ENCODE data around the gene CEBPB. TPM values are rescaled to one million over a fixed set of nuclear protein-coding genes. Genes with fewer than 3 reads are reported as not detected.

CEBPB gene
- total and polyA plus RNA-seq, 3 donors from 2014 or later = 11.3 to 40.0 (median 25.9) TPM

DNA sequence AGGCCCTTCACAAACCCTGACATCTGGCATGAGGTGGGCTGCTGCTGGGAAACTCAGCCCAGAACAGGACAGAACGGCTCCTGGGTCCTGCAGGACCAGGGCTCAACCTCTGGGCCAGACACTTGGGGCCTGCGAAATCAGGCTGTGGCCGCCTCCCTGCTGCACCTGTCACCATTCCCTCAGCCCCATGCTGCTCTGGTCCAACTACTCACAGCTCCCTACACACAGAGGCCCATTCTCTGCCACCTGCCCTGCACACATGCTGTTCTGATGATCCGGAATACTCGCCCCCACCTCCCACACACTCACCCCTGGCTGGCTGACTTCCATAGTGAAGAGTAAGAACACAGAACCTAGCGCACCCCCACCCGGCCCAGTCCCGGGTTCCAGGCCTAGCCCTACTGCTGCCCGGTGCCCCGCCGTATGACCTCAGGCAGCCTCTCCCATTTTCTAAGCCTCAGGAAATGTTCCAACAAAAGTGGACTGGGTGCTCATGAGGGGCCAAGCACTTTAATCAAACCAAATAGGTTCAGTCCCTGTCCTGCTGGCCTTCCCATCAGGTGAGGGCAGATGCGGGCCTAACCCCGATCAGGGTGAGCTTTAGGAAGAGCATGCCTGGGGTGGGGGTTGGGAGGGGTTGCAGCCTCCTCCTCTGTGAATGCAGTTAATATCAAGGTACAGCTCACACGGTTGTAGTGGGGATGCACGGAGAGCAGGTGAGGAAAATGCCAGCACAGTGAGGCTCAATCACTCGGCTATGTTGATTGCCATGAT, 41.0 kb upstream of the CEBPB start:
- Histone ChIP-seq H3K36me3 (ENCODE audit: low read depth, missing control alignments) (no peaks in the 10 kb centered on the region), H3K27ac (no peak overlapping the region), H3K4me1 (peaks cover 19% of the 10 kb centered on the region), H3K9me3 (no peaks in the 10 kb centered on the region), H3K27me3 (no peaks in the 10 kb centered on the region), H3K4me3 (no peak overlapping the region)
- 77 to 78% methylated on average over 13 to 16 of the region's 16 CpGs for WGBS, 2 donors
- intact Hi-C loops (cut with DNase I; ENCODE audit: low total_unique reads) = no loop called here
- DNase-seq = no peak
- TF ChIP-seq, protein P1, sequence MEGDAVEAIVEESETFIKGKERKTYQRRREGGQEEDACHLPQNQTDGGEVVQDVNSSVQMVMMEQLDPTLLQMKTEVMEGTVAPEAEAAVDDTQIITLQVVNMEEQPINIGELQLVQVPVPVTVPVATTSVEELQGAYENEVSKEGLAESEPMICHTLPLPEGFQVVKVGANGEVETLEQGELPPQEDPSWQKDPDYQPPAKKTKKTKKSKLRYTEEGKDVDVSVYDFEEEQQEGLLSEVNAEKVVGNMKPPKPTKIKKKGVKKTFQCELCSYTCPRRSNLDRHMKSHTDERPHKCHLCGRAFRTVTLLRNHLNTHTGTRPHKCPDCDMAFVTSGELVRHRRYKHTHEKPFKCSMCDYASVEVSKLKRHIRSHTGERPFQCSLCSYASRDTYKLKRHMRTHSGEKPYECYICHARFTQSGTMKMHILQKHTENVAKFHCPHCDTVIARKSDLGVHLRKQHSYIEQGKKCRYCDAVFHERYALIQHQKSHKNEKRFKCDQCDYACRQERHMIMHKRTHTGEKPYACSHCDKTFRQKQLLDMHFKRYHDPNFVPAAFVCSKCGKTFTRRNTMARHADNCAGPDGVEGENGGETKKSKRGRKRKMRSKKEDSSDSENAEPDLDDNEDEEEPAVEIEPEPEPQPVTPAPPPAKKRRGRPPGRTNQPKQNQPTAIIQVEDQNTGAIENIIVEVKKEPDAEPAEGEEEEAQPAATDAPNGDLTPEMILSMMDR (IDR thresholded peaks at IDR 0.05) = no peak
- TF ChIP-seq POLR2A (IDR thresholded peaks at IDR 0.05) = no peak

DNA sequence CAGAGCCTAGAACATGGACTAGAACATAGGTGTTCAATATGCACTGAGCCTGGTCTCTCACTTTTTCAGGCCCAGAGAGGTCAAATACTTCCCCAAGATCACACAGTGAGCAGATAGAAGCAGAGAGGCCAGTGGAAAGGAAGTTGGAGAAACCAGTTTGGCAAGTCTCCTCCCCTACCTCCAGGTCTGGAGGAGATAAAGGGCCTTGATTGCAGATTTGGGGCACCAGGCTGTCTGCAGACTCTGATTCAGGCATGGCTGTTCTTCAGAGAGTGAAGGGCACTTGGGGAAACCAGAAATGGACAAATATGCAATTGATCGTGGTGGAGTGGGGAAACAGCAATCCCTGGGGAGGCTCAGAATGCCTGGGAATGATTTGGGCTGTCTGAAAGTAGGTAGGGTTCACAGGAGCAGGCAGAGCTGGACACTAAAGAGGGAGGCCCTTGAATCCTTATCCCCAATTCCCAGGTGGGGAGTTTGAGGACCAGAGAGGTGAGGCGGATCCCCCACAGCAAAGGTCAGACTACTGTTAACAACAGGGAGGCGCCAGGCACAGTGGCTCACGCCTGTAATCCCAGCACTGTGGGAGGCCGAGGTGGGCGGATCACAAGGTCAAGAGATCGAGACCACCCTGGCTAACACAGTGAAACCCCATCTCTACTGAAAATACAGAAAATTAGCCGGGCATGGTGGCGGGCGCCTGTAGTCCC, 39.4 kb upstream of the CEBPB start:
- no peak for DNase-seq
- TF ChIP-seq POLR2A (IDR thresholded peaks at IDR 0.05) = no peak
- TF ChIP-seq, protein P1 (IDR thresholded peaks at IDR 0.05) = no peak
- no peak overlapping the region for H3K4me3 ChIP-seq
- no peaks in the 10 kb centered on the region for H3K36me3 ChIP-seq (ENCODE audit: low read depth, missing control alignments)
- peaks cover 19% of the 10 kb centered on the region for H3K4me1 ChIP-seq
- no peak overlapping the region for H3K27ac ChIP-seq
- no peaks in the 10 kb centered on the region for H3K27me3 ChIP-seq
- 77 to 84% methylated on average over 10 of the region's 10 CpGs for WGBS, 2 donors
- intact Hi-C loops (cut with DNase I; ENCODE audit: low total_unique reads) = no loop called here
- no peaks in the 10 kb centered on the region for H3K9me3 ChIP-seq

DNA sequence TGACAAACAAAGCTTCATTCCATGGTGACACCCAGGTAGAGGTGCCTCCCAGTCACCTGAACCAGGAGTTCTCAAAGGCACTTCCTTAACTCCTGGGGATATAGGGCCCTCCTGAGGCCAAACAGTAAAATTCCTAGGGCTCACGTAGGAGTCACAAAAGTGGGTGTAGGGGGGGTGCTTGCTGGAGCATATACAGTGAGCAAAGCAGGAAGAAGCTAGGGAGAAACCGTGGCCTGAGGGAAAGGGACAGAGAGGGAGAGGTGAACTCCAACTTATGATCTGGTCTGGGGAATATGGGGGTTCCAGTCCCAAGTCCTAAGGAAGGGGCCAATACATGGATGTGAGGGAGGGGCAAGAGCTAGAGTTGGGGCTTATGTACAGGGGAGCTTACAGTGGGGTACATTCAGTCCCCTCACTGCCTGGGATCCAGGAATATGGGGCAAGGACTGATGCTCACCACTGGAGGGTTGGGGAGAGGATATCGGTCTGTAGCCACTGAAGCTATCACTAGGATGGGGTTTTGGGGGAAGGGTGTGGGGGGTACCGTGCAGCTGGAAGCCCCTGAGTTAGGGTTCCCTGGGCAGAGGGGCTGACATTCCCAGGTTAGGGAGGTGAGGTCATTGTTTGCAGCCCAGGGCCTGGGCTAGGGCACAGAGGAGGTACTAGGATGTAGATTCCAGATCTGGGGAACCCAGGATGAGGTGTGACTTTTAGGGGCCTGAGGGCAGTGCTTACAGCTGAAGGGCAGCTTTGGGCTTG, 38.1 kb upstream of the CEBPB start:
- intact Hi-C loops (cut with DNase I; ENCODE audit: low total_unique reads) = no loop called here
- TF ChIP-seq, protein P1 (IDR thresholded peaks at IDR 0.05) = no peak
- TF ChIP-seq POLR2A (IDR thresholded peaks at IDR 0.05) = no peak
- Histone ChIP-seq H3K4me3 (peak overlapping the region; percentile 82), H3K36me3 (ENCODE audit: low read depth, missing control alignments) (no peaks in the 10 kb centered on the region), H3K4me1 (peaks cover 19% of the 10 kb centered on the region), H3K9me3 (no peaks in the 10 kb centered on the region), H3K27ac (no peak overlapping the region), H3K27me3 (no peaks in the 10 kb centered on the region)
- no peak for DNase-seq
- WGBS, 2 donors = 17 to 21% methylated on average over 3 to 4 of the region's 4 CpGs

DNA sequence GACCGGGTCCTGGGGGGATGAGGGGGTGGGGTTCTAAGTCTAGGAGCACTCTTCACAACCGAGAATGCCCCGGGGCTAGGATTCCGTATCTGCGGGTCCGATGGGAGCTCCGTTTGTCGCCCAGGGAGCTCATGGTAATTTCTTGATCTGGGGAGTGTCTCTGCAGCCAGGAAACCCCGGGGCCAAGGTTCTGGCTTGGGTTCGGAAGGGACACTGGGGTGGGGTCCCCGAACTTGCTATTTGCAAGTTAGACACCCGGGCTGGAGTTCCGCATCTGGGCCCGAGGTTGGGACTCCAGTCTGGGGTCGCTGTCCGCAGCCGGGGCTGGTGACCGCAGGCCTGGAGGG, 37.5 kb upstream of the CEBPB start:
- Histone ChIP-seq H3K36me3 (ENCODE audit: low read depth, missing control alignments) (no peaks in the 10 kb centered on the region), H3K4me3 (peak overlapping the region; percentile 82), H3K4me1 (peaks cover 19% of the 10 kb centered on the region), H3K9me3 (no peaks in the 10 kb centered on the region), H3K27me3 (no peaks in the 10 kb centered on the region), H3K27ac (peak overlapping the region in 1 of 2 donors; percentile 87)
- intact Hi-C loops (cut with DNase I; ENCODE audit: low total_unique reads) = no loop called here
- 0% methylated on average over 1 to 18 of the region's 18 CpGs for WGBS, 2 donors
- peak; percentile 39 for DNase-seq
- TF ChIP-seq, protein P1 (IDR thresholded peaks at IDR 0.05) = no peak
- TF ChIP-seq POLR2A (IDR thresholded peaks at IDR 0.05) = no peak
